ENCODE data around the gene KIDINS220. TPM values are rescaled to one million over a fixed set of nuclear protein-coding genes. Genes with fewer than 3 reads are reported as not detected.

The KIDINS220 gene
- polyA plus RNA-seq, 1 donor from 2014 or later: 329 TPM

DNA sequence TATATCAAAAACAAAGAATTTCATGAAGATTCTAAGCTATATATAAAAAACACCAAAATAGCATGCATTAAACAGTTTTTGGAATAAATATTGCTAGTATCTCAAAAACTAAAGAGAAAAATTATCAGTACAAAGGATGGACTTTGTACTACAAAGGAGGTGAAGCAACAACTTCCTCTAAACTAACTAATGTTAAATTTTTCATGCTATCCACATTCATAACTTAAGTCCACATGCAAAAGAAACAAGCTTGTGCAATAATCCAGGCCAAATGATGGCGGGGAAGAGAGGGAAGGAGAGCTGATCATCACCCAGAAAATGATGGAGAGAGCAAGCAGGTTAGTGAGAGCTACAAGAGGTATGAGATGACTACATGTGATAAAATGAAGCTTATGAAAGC, 70.1 kb downstream of the KIDINS220 start:
- Histone ChIP-seq H2AFZ (ENCODE audit: low read depth, low read length) (no peak overlapping the region), H3K4me2 (ENCODE audit: low read length) (no peak overlapping the region), H3K9me2 (ENCODE audit: insufficient read depth, low read length) (no peaks in the 10 kb centered on the region), H3K9me3 (ENCODE audit: low read length) (no peaks in the 10 kb centered on the region), H3K79me2 (replicated peaks; ENCODE audit: insufficient read depth, low read length) (peaks cover 13% of the 10 kb centered on the region), H3K36me3 (ENCODE audit: insufficient read depth, low read length) (peaks cover 15% of the 10 kb centered on the region), H3K27ac (ENCODE audit: low read length) (no peak overlapping the region), H3K9ac (ENCODE audit: low read length) (no peak overlapping the region), H3K27me3 (ENCODE audit: insufficient read depth, low read depth, low read length) (no peaks in the 10 kb centered on the region), H3F3A (ENCODE audit: insufficient read depth, low read length, poor library complexity, severe bottlenecking) (no peaks in the 10 kb centered on the region), H4K20me1 (ENCODE audit: insufficient read depth) (no peaks in the 10 kb centered on the region), H3K4me3 (ENCODE audit: low read length) (no peak overlapping the region)
- TF ChIP-seq POLR2AphosphoS5 (IDR thresholded peaks at IDR 0.05): no peak
- no peak for TF ChIP-seq RAD21 (conservative IDR thresholded peaks at IDR 0.05)
- no peak for TF ChIP-seq EP300 (conservative IDR thresholded peaks at IDR 0.05; ENCODE audit: poor library complexity, severe bottlenecking)
- no peak for TF ChIP-seq EZH2 (IDR thresholded peaks at IDR 0.05; ENCODE audit: borderline replicate concordance, insufficient read depth, low read length, poor library complexity, severe bottlenecking)
- no peak for TF ChIP-seq MXI1 (conservative IDR thresholded peaks at IDR 0.05; ENCODE audit: poor library complexity, severe bottlenecking)
- no peak for TF ChIP-seq SMC3 (conservative IDR thresholded peaks at IDR 0.05; ENCODE audit: poor library complexity)
- TF ChIP-seq, protein P1, sequence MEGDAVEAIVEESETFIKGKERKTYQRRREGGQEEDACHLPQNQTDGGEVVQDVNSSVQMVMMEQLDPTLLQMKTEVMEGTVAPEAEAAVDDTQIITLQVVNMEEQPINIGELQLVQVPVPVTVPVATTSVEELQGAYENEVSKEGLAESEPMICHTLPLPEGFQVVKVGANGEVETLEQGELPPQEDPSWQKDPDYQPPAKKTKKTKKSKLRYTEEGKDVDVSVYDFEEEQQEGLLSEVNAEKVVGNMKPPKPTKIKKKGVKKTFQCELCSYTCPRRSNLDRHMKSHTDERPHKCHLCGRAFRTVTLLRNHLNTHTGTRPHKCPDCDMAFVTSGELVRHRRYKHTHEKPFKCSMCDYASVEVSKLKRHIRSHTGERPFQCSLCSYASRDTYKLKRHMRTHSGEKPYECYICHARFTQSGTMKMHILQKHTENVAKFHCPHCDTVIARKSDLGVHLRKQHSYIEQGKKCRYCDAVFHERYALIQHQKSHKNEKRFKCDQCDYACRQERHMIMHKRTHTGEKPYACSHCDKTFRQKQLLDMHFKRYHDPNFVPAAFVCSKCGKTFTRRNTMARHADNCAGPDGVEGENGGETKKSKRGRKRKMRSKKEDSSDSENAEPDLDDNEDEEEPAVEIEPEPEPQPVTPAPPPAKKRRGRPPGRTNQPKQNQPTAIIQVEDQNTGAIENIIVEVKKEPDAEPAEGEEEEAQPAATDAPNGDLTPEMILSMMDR (IDR thresholded peaks at IDR 0.05; ENCODE audit: poor library complexity, severe bottlenecking): no peak
- TF ChIP-seq, protein P2, sequence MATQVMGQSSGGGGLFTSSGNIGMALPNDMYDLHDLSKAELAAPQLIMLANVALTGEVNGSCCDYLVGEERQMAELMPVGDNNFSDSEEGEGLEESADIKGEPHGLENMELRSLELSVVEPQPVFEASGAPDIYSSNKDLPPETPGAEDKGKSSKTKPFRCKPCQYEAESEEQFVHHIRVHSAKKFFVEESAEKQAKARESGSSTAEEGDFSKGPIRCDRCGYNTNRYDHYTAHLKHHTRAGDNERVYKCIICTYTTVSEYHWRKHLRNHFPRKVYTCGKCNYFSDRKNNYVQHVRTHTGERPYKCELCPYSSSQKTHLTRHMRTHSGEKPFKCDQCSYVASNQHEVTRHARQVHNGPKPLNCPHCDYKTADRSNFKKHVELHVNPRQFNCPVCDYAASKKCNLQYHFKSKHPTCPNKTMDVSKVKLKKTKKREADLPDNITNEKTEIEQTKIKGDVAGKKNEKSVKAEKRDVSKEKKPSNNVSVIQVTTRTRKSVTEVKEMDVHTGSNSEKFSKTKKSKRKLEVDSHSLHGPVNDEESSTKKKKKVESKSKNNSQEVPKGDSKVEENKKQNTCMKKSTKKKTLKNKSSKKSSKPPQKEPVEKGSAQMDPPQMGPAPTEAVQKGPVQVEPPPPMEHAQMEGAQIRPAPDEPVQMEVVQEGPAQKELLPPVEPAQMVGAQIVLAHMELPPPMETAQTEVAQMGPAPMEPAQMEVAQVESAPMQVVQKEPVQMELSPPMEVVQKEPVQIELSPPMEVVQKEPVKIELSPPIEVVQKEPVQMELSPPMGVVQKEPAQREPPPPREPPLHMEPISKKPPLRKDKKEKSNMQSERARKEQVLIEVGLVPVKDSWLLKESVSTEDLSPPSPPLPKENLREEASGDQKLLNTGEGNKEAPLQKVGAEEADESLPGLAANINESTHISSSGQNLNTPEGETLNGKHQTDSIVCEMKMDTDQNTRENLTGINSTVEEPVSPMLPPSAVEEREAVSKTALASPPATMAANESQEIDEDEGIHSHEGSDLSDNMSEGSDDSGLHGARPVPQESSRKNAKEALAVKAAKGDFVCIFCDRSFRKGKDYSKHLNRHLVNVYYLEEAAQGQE (IDR thresholded peaks at IDR 0.05; ENCODE audit: borderline replicate concordance): no peak
- TF ChIP-seq TAF1 (IDR thresholded peaks at IDR 0.05; ENCODE audit: low read depth): no peak

DNA sequence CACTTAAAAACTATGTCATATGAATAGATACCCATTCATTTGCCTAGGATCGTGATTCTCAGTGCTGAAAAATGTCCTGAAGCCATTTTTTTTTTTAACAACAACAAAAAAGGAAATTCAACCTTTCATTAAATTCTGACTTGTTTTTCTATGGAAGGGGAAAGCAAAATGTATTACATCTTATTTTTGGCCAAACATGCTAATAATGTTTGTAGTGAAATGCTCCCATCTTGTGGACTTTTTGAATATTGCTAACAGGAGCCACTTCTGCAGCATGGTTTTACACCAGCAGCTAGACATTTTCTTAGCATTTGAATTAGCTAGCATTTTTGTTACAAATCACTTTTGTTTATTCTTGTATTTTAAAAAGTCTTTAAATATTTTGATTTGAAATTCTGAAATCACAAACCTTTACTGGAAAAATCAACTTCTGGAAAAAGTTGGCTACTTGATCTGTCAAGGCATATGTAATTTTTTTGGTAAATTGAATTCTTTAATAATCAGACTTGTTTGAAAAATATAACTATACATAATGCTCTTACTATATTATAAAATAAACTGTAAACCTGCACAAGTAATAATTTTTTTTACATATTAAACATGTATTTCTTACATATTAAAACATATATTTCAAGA, 75.8 kb downstream of the KIDINS220 start:
- H3K4me3 ChIP-seq (ENCODE audit: low read length): no peak overlapping the region
- H3F3A ChIP-seq (ENCODE audit: insufficient read depth, low read length, poor library complexity, severe bottlenecking): no peaks in the 10 kb centered on the region
- peaks cover 8% of the 10 kb centered on the region for H3K36me3 ChIP-seq (ENCODE audit: insufficient read depth, low read length)
- no peaks in the 10 kb centered on the region for H3K9me3 ChIP-seq (ENCODE audit: low read length)
- H3K9me2 ChIP-seq (ENCODE audit: insufficient read depth, low read length): no peaks in the 10 kb centered on the region
- H4K20me1 ChIP-seq (ENCODE audit: insufficient read depth): no peaks in the 10 kb centered on the region
- TF ChIP-seq TAF1 (IDR thresholded peaks at IDR 0.05; ENCODE audit: low read depth) (no peak), SMC3 (conservative IDR thresholded peaks at IDR 0.05; ENCODE audit: poor library complexity) (peak; percentile 60), EP300 (conservative IDR thresholded peaks at IDR 0.05; ENCODE audit: poor library complexity, severe bottlenecking) (no peak), EZH2 (IDR thresholded peaks at IDR 0.05; ENCODE audit: borderline replicate concordance, insufficient read depth, low read length, poor library complexity, severe bottlenecking) (no peak), RAD21 (conservative IDR thresholded peaks at IDR 0.05) (peak; percentile 60), MXI1 (conservative IDR thresholded peaks at IDR 0.05; ENCODE audit: poor library complexity, severe bottlenecking) (no peak), POLR2AphosphoS5 (IDR thresholded peaks at IDR 0.05) (no peak)
- TF ChIP-seq, protein P2 (IDR thresholded peaks at IDR 0.05; ENCODE audit: borderline replicate concordance): no peak
- TF ChIP-seq, protein P1 (IDR thresholded peaks at IDR 0.05; ENCODE audit: poor library complexity, severe bottlenecking): peak; percentile 57
- H3K79me2 ChIP-seq (replicated peaks; ENCODE audit: insufficient read depth, low read length): peaks cover 8% of the 10 kb centered on the region
- no peak overlapping the region for H3K9ac ChIP-seq (ENCODE audit: low read length)
- no peak overlapping the region for H3K4me2 ChIP-seq (ENCODE audit: low read length)
- no peaks in the 10 kb centered on the region for H3K27me3 ChIP-seq (ENCODE audit: insufficient read depth, low read depth, low read length)
- no peak overlapping the region for H3K27ac ChIP-seq (ENCODE audit: low read length)
- H2AFZ ChIP-seq (ENCODE audit: low read depth, low read length): no peak overlapping the region
